NCI-H2196 treated with DMSO at 0.1 percent for 48 hours (cell line): ENCODE data around the gene TTC19.
"Not testable (repeated sequence)": the region's sequence is repeated elsewhere in the genome, so short reads cannot be mapped to it uniquely, and the experiment has no call there.

Source experiments
- DNase-seq: peaks from one replicate; lab custom pipeline; 2025; ENCODE audit not compliant: unreplicated experiment; lab: John Stamatoyannopoulos, UW

TTC19 gene

DNA sequence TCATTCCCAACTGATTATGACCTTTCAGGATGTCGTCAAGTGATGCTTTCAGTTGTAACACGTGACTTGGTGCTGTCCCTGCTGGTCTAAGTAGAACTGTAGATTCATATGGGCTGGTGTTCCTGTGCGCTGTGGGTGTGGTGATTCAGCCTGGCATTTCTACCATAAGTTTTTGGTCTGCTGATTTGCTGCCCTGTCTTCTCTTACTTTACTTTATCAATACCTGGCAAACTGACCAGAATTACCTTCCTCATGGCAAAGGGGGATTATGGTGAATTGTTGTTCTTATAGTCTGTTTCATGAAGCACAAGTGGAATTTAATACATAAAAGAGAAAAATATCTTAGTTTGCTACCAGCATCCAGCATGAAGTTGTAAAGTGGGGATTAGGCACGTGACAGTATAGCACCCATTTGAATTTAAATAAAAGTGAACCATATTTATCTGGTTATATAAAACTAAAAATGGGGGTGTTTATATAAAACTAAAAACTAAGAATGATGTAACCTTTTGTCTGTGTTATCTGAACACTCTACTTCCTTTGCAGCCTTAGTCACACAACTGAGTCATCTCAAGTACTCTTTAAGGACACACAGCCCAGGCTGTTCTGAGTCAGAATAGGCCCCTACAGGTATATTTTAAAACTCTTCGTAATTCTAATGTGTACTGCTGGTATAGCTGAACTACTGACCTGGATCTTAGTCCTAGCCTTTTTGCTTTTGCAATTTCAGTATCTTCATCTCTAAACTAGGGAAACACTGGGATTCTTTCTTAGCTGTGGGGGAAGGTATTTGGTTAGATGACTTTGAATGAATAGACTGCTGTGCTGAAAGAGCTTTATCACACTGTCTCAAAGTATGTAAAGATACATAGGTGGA, 28.3 kb downstream of the TTC19 start:
- DNase-seq, result no peak

DNA sequence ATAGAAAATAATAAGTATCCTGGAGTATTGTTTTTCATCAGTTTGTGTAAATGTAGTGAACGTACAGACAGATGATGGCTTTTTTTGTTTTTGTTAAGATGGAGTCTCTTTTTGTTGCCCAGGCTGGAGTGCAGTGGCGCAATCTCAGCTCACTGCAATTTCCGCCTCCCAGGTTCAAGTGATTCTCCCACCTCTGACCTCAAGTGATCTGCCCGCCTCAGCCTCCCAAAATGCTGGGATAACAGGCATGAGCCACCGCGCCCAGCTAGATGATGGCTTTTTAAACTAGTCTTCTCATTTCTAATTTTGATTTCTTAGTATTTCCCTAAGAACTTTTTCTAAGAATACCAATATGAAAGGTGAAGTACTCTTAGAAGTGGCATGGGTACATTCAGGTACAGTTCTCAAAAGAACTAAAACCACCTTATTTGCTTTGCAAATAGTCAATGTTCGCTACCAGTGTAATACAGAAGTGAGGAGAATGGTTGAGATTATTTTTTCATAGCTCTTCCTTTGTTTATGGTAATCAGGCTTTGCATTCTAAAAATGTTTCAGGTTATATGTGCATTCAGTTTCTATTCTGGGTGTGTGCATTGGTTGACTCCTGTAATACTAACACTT, 34.2 kb downstream of the TTC19 start:
- no peak for DNase-seq

DNA sequence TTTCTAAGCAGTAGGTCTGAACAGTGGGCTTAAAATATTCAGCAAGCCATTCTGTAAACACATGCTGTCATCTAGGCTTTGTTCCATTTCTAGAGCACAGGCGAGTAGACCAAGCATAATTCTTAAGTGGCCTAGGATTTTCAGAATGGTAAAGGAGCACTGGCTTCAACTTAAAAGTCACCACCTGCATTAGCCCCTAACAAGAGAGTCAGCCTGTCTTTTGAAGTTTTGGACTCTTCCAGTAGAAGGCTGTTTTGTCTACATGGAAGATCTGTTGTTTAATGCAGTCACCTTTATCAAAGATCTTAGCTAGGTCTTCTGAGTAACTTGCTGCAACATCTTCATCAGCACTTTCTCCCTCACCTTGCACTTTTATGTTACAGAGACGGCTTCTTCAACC, 36.6 kb downstream of the TTC19 start:
- no peak for DNase-seq

DNA sequence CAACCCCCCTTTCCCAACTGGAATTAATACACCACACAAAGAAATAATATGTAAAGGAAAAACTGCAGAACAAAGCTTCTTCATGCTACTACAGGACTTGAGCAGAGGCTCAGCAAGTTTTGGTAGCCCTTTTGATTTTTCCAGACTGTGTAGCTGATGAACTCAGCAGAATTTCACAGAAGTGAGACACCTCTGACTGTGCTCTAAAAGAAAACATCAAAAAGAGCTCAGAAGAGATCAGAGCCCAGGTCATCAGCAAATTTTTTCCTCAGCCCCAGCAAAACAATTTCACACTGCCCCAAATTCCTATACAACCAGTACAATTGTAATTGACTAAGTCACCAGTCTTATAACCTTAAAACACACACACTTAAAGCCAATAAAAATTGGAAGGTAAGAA, 38.0 kb downstream of the TTC19 start:
- DNase-seq, result no peak

DNA sequence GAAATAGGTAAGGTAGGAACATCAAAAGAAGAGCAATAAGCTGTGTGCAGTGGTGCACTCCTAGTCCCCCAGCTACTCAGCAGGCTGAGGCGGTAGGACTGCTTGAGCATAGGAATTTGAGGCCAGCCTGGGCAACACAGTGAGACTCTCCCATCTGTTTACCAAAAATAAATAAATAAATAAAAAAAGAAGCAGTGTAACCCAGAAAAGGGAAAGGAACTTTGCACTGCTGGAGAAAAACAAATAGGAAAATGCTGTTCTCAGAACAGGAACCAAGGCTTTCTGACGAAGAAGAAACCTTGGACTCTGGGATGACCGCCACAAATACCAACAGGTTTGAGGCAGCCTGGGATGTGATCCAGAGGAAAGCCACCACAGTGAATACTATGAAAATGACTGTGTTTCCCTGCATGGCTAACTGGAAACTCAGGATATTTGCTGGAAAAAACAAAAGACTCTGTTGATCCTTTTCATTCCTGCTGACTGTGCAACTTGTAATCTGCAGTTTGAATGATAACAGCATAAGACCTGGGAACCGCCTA, 41.2 kb downstream of the TTC19 start:
- DNase-seq, result no peak

DNA sequence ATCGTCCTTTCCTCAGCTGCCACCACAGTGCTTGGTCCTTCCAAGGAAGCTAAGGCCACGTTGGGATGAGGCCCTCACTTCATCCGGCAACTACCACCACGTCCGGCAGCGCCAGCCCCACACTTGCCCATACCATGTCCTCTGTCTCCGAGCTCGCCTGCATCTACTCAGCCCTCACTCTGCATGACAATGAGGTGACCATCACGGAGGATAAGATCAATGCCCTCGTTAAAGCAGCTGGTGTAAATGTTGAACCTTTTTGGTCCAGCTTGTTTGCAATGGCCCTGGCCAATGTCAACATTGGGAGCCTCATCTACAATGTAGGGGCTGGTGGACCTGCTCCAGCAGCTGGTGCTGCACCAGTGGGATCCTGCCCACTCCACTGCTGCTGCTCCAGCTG, 44.9 kb downstream of the TTC19 start:
- DNase-seq, result no peak

DNA sequence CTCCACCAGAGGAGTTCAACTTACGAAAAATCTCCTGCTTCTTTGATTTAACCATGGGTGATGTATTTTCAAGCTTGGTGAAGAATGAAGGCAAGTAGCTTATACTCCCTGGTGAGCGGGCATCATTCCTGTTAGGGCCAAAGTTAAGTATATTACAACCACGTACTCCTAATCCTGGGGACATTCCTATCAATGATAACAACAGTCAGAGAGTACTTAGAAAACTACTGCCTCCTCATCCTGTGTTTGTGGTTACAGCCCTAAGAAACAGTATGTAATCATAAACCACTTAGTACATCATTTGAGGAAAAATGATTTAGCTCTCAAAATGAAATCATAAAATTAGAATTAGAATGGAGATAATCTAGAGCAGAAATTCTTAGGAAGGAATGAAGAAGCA, 47.3 kb downstream of the TTC19 start:
- no peak for DNase-seq

DNA sequence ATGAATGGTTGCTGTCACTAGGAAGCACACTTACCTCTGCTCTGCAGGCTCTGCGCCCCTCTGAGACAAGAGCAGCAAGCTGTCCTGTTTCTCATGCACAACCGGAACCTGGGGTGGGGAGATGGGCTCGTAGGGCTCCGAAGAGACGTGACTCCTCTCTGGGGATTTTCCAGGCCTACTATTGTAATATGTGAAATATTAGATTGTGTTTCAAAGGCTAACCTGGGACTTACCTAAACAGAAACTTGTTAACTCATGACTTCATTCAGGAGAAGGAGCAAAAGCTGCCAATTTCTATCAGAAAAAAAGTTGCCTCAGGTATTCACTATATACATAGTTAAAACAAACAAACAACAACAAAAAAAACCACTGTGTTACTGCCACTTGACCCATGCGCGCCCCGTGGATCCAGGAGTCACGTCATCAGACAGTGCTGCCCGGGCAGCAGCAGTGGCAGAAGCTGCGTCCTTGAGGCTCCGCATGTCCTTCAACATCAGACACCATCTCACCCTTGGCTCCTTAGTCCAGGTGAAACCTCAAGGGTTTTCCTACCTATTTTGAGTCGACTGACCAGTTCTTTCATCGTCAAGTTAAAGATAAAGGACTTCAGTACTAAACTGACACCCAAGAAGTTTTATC, 49.3 kb downstream of the TTC19 start:
- no peak for DNase-seq

DNA sequence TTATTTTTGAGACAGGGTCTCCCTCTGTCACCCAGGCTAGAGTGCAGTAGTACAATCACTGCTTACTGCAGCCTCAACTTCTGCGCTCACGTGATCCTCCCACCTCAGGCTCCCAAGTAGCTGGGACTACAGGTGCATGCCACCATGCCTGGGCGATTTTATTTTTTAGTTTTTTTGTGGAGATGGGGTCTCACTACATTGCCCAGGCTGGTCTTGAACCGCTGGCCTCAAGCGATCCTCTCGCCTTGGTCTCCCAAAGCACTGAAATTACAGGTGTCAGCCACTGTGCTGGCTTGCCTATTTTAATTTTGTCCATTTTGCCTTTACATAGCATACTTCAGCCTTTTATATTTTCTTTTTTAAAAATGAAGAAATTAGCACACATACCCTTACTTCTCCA, 51.2 kb downstream of the TTC19 start:
- DNase-seq, result no peak

DNA sequence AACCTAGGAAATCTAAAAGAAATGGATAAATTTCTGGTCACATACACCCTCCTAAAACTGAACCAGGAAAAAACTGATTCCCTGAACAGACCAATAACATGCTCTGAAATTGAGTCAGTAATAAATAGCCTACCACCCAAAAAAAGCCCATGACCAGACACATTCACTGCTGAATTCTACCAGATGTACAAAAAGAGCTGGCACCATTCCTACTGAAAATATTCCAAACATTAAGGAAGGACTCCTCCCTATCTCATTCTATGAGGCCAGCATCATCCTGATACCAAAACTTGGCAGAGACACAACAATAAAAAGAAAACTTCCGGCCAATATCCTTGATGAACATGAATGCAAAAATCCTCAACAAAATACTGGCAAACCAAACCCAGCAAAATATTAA, 52.9 kb downstream of the TTC19 start:
- DNase-seq, result no peak

DNA sequence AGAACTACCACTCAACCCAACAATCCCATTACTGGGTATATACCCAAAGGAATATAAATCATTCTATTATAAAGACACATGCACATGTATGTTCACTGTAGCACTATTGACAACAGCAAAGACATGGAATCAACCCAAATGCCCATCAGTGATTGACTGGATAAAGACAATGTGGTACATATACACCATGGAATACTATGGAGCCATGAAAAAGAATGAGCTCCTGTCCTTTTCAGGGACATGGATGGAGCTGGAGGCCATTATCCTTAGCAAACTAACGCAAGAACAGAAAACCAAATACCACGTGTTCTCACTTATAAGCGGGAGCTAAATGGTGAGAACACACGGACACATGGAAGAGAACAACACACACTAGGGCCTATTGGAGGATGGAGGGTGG, 55.5 kb downstream of the TTC19 start:
- DNase-seq, result not testable (repeated sequence)

DNA sequence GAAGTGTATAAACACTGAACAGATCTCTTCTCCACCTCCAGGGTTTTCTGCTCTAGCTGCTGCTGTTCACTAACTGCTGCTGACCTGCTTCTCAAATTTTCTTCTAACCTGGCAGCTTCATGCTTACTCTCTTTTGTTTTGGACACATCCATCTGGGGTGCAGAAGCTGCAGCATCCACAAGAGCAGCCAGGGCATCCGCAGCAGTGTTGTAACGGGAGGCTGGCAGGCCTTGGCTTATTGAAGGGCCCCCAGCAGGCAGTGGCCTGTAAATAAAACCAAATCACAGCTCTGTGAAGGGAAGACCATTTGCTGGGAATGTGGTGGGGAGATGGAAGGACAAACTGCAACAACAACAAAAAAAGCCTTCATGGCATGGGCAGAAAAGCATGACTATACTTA, 62.0 kb downstream of the TTC19 start:
- no peak for DNase-seq

DNA sequence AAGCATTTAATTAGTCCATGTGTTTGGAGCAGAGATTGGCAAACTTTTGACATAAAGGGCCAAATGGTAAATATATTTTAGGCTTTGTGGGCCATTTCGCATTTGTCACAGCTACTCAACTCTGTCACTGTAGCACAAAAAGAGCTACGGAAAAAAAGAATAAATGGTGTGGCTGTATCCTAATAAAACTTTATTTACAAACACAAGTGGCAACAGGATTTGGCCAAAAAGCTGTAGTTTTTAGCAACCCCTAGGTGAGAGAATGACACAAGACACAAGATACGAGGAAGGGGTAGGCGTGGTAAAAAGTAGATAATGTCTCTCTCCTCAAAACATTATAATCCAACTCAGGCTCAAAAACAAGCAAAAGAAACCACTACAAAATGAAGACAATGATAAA, 66.5 kb downstream of the TTC19 start:
- no peak for DNase-seq

DNA sequence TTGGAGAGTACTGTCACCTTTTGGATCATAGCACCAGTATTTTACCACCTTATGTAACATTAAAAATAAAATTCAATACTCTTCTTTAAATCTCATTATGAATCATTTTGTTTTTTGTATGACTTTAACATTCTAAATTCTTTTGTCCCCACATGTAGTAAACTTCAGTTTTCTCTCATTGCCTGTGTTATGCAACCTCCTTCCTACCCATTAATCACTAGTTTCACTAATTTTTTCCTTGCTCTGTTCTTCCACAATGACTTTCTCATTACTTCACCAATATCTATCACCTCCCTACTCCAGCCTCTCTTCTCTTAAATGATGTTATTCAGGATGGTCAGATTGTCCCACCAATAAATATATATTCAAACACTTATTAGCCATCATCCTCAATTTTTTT, 68.7 kb downstream of the TTC19 start:
- no peak for DNase-seq

DNA sequence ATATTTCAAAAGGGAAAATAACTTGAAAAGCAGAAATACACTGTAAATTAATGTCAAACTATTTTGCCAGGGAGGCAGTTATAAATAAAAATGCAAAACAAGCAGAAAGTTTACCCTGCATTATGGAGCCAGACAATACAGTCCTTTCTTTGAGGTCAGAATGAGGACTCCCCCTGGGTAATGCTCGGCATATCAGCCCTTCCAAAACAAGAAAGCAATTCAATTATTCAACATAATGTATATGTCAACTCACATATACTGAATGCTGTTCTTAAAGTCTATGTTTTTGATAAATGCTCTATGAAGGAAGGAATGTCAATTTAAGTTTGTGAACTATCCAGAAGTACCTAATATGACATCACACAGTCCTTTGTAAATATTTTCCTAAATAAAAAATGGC, 72.4 kb downstream of the TTC19 start:
- DNase-seq, result no peak

DNA sequence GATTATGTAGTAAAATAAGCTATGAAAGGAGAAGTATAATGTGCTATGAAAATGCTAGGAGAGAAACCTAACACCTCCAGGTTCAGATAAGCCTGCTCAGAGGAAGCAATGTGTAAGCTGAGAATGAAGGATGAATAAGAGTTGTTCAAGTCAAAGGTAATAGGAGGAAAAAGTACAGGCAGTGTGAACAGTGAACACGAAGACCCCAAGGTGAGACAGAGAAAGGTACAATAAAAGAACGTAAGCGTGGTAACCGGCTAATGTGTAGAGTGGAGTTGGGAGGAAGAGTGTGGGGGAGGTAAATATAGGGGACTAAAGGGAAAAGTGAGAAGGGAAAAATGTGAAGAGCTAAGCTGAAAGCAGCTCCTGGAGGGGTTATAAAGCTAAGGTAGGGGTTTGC, 74.2 kb downstream of the TTC19 start:
- no peak for DNase-seq

DNA sequence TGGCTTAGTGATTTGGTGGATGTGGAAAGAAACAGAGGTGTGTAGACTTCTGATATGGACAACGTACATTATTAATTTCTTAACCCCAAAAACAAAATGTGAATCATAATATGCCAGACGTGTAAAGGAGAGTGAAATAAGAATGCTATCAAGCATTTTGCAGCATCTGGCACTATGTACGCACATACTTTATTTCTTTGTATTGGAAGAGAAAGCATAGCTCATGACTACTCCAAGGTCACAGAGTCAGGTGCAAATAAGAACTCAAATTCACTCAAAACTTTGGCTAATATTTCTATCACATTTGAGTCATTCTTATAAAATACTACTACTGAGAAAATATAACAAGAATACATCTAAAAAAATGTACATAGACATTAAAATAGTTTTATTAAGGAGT, 74.8 kb downstream of the TTC19 start:
- no peak for DNase-seq

DNA sequence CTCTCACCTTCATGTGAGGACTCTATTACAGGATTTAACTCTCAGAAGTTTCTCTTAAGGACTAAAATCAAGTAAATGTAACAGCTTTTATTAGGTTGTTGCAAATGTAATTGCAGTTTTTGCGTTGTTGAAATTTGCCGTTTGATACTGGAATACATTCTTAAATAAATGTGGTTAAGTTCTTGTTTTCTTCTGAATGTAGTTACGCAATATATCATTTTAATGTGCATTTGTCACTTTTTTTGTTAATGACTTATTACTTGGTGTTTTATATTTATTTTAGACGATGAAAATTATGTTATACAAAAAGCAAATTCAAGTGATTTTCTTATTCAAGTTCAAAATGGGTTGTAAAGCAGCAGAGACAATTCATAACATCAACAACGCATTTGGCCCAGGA, 76.3 kb downstream of the TTC19 start:
- no peak for DNase-seq
